Stimulated activated CD8-positive, alpha-beta memory T cell treated with anti-CD3 and anti-CD28 coated beads, Interleukin-7, amount 100 ng/mL, for 48 hours (primary cell): ENCODE data around the gene NR0B2.
"Not testable (repeated sequence)": the region's sequence is repeated elsewhere in the genome, so short reads cannot be mapped to it uniquely, and the experiment has no call there.

Experiments
- DNase-seq, 2 donors: peaks; one replicate each; pipeline ENCODE4 v3.0.0-alpha.2; 2020; ENCODE audit warnings: low read depth in 1 of 2; ENCODE audit errors: extremely low read depth in 1 of 2

NR0B2 gene

DNA sequence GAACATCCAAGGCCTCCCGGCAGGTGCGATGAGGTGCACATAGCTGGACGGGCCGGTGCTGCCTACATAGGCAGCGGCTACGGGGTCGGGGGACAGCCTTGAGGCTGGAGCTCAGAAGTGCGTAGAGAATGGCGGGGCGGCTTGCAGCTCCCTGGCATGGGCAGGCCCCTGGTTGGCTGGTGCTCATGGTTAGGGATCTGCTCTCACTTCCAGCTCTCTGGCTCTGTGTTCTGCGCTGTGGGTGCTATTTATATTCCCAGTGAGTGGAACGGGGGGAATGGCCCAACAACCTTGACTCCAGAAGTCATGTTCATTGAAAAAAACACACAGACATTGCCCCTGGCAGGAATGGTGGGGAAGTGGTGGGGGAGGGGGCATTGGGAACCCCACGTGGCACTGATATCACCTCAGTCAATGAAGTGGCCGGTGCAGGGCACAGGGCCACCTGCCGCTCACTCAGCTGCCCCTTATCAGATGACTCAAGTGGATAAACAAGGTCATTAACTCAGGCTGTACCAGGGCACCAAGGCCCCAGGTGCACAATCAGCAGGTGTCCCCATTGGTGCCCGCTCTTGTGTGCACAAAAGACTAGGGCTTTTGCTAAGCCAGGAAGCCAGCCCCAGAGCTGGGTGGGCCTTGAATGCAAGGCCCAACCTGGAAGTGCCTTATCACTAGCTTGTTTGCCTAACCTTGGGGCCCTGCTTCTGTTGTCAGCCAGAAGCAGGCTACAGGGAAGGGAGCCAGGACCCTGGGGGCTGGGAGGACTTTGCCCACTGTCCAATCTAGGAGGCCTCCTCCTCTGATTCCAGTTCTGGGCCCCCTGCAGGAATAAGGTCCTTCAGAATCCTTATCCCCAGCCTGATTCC, at the start of gene NR0B2:
Gene NR0B2 (minus strand): TSS at position 222 of the 866 bp plus-strand sequence. CDS start 35 bp downstream, at position 187.
- DNase-seq = no peak

- no peak for DNase-seq
Measured at GRCh38 chr1:26961826-26962225, 48.1 kb upstream of the NR0B2 start.

- no peak for DNase-seq
Measured at GRCh38 chr1:26960625-26960966, 46.8 kb upstream of the NR0B2 start.

- no peak for DNase-seq
Measured at GRCh38 chr1:26959722-26960624, 46.2 kb upstream of the NR0B2 start, which contains the start of gene KDF1. KDF1 (minus strand) TSS chr1:26960468; CDS start chr1:26952380, 8,088 bp downstream.

DNA sequence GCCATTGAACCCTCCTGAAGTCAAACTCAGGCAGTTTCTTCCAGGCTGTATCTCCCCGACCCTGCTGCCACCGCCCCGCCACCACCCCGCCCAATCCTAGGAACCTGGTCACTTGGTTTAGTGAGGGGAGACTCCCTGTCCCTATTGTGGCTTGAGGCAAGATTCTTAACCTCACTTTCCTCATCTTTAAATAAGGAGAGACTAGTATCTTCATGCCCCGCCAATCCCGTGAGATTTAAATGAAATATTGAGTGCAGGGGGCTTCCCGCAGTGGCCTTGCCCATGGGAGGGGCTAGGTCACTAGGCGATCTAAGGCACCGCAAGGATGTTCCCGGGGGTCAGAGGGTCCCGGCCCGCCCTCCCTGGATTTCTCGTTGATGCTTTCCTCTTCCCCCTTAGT, 45.5 kb upstream of the NR0B2 start:
- no peak for DNase-seq

DNA sequence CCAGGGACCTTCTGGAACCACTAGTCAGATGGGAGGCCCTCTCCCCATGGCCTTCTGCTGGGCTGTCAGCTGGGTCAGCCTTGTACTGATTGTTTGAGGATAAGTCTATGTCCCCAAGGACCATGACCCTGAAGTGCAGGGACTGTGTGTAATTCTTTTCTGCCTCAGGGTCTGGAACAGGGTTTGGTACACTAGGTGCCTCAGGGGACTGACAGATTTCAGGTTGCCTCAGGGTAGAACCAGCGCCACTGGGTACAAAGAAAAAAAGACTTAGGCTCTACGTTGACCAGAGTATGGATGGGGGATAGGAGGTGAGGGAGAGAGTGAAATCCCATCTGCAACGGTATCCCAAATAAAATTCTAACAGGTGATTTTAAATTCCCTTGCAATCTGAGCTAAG, 43.5 kb upstream of the NR0B2 start:
- DNase-seq = no peak

GRCh38 chr1:26956321-26956720, 42.5 kb upstream of the NR0B2 start:
- no peak for DNase-seq

DNA sequence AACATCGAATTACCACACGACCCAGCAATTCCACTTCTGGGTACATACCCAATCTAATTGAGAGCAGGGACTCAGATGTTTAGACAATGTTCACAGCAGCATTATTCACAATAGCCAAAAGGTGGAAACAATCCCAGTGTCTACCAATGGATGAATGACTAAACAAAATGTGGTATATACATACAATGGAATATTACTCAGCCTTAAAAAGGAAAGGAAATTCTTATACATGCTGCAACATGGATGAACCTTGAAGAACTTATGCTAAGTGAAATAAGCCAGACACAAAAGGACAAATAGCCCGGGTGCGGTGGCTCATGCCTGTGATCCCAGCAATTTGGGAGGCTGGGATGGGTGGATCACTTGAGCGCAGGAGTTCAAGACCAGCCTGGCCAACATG, 39.6 kb upstream of the NR0B2 start:
- DNase-seq = no peak

- no peak for DNase-seq
Measured at GRCh38 chr1:26951821-26952497, 38.2 kb upstream of the NR0B2 start.

GRCh38 chr1:26951216-26951615, 37.4 kb upstream of the NR0B2 start:
- DNase-seq = no peak

GRCh38 chr1:26950602-26951001, 36.8 kb upstream of the NR0B2 start:
- DNase-seq = no peak

DNA sequence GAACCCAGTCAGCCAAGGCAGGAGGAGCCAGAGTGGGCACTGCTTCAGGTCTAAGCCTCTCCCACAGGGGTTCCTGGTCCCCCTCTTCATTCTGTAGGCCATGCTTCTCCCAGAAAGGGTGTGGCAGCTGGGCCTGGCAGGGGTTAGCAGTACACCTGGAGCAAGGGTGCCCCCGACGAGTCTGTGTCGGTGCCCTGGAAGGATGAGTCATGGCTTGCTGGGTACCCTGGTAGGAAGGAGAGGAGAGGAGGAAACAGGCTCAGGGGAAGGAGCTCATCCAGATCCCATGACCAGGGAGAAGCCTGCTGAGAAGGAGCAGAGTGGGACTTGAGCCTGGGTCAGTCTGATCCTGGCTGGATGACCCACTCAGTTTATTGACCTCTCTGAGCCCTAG, 36.1 kb upstream of the NR0B2 start:
- DNase-seq = no peak

GRCh38 chr1:26949266-26949925, 35.6 kb upstream of the NR0B2 start:
- no peak for DNase-seq

GRCh38 chr1:26948725-26949057, 34.9 kb upstream of the NR0B2 start:
- not testable (repeated sequence) for DNase-seq

- DNase-seq = no peak
Measured at GRCh38 chr1:26946270-26946669, 32.5 kb upstream of the NR0B2 start.

DNA sequence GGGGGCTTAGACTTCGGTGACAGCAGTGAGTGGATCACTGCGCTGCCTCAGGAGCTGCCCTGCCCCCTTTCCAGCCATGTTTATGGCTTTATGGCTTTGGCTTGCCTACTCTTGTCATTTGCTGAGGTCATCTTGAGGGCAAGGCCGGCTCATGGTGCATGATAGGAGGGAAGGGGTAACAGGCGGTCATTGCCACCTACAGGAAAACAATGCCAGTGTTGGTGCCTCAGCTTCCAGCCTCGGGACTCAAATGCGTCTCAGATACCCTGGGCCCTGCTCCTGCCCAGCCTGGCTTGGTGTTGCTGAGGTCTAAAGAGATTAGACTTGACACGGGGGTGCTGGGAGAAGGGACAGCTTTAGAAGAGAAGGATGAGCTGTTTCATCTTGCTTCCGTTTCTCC, 32.0 kb upstream of the NR0B2 start:
- DNase-seq = no peak

DNA sequence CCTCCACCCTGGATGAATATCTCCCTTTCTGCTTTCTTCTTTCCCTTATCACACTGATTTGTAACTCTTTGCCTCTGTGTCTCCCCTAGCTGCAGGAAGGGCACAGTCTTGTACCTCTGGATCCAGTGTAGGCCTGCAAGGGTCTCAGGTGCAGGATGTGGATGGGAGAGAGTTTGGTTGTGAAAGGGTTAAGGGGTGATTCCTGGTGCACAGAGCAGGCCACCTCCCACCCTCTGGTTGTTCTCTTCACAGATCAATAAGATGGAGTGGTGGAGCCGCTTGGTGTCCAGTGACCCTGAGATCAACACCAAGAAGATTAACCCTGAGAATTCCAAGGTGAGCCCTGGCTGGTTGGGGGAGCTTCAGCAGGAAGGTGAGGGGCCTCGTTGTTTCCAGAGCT, 31.4 kb upstream of the NR0B2 start:
- DNase-seq = no peak

- no peak for DNase-seq
Measured at GRCh38 chr1:26942656-26943055, 28.9 kb upstream of the NR0B2 start.

DNA sequence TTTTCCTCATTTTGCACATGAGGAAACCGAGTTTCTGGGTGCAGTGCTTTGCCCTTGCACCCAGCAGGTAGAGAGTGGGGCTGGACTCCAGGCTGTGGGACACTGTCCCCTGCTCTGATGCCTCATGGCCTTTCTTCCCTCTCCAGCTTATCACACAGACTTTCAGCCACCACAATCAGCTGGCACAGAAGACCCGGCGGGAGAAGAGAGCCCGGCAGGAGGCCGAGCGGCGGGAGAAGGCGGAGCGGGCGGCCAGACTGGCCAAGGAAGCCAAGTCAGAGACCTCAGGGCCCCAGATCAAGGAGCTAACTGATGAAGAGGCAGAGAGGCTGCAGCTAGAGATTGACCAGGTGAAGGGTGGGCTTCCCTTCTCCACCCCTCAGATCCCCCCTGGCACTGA, 27.5 kb upstream of the NR0B2 start:
- DNase-seq = no peak

DNA sequence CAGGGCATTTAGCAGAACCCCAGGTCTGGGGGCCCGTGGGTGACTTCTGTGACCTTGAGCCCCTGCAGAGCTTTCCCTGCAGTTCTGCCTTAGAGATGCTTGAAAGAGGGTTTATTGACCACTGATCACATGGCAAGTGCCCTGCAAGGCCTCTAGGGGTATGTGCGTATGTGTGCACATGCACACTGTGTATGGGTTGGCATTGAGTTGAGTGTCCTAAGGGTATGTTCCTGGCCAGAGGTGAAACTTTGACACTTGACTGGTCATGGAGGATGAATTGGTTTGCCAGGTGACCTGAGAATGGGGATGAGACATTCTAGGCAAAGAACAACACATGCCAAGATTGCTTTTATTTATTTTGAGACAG, 24.9 kb upstream of the NR0B2 start:
- DNase-seq = no peak
